HepG2 (cell line): Measurements from ENCODE around the gene CLDN9. TPM values are rescaled to one million over a fixed set of nuclear protein-coding genes. Genes with fewer than 3 reads are reported as not detected.

Source experiments
- ATAC-seq: fragments of 200-7000 bp; cut with Tn5 transposase; 3 replicates; pipeline ENCODE4 v1.9.1; 2020; ENCODE audit warnings: mild to moderate bottlenecking, moderate library complexity
- BruUV-seq: library from RNA; stranded (reverse); fragments of 400-500 nt; replicated peaks from 2 replicates; lab custom pipeline; 2021; lab: Mats Ljungman, UMichigan
- CTCF ChIA-PET: fragments of 300-600 bp; formaldehyde crosslinking; extraction: SDS; loops from one replicate; lab custom pipeline; 2021; ENCODE audit warnings: low total read pairs, inconsistent platforms, low intra/inter-chr PET ratio; lab: Yijun Ruan, JAX
- POLR2A ChIA-PET: fragments of 350-600 bp; sonication (Branson Sonifier 250); formaldehyde crosslinking; loops from one replicate; lab custom pipeline; 2020; ENCODE audit warnings: antibody characterized with exemption, inconsistent platforms; lab: Yijun Ruan, JAX
- DNase-seq: peaks from one replicate; pipeline ENCODE4 v3.0.0-alpha.2; 2015; ENCODE audit warnings: low spot score
- FAIRE-seq: peaks from 3 replicates; lab custom pipeline; 2011; peaks lifted over from hg19 to GRCh38; lab: Jason Lieb, UNC
- H2AFZ ChIP-seq: one replicate; pipeline ENCODE4 v1.6.1; 2011; ENCODE audit warnings: low read length, inconsistent platforms
- H3K27ac ChIP-seq: fragments of 300-600 bp; 3 replicates; pipeline ENCODE4 v1.8.0; 2011; ENCODE audit warnings: mixed run types, mild to moderate bottlenecking, mixed read lengths, low read length, inconsistent platforms; ENCODE audit not compliant: insufficient read depth; ENCODE audit errors: extremely low read length
- H3K27me3 ChIP-seq, 2 experiments: fragments of 200-600 bp in 1 of 2; 2 replicates in 1 of 2; 3 replicates in 1 of 2; pipeline versions ENCODE4 v1.6.0 to v1.8.0; 2011; ENCODE audit warnings: low read length in 2 of 2, mild to moderate bottlenecking in 2 of 2, moderate library complexity in 2 of 2, inconsistent platforms in 1 of 2; ENCODE audit not compliant: insufficient read depth in 2 of 2, control insufficient read depth in 1 of 2
- H3K36me3 ChIP-seq, 2 experiments: fragments of 200-600 bp in 1 of 2; replicated peaks in 1 of 2; 2 replicates in 1 of 2; 3 replicates in 1 of 2; pipeline versions ENCODE4 v1.5.1 to v1.8.0; 2011; ENCODE audit warnings: low read length in 2 of 2, inconsistent platforms in 1 of 2; ENCODE audit not compliant: insufficient read depth in 2 of 2, control insufficient read depth in 1 of 2
- H3K4me1 ChIP-seq: 2 replicates; pipeline ENCODE4 v1.5.1; 2012; ENCODE audit warnings: low read length, inconsistent platforms; ENCODE audit not compliant: insufficient read depth
- H3K4me2 ChIP-seq: 2 replicates; pipeline ENCODE4 v1.6.0; 2011; ENCODE audit warnings: low read depth, low read length, inconsistent platforms
- H3K4me3 ChIP-seq, 3 experiments: fragments of 200-600 bp in 1 of 3; sonication (generic), shearing (Covaris generic) in 1 of 3; replicated peaks in 1 of 3; 2 replicates each; pipeline ENCODE4 v1.5.1; 2011 to 2016; ENCODE audit warnings: low read length in 3 of 3, inconsistent platforms in 2 of 3, low read depth in 2 of 3, mild to moderate bottlenecking in 2 of 3, control low read depth in 1 of 3, mixed read lengths in 1 of 3; ENCODE audit not compliant: insufficient read depth in 1 of 3
- H3K79me2 ChIP-seq: one replicate; pipeline ENCODE4 v1.6.1; 2011; ENCODE audit warnings: low read length, inconsistent platforms; ENCODE audit not compliant: insufficient read depth
- H3K9ac ChIP-seq: 2 replicates; pipeline ENCODE4 v1.6.0; 2011; ENCODE audit warnings: mild to moderate bottlenecking, low read depth, low read length, inconsistent platforms; ENCODE audit not compliant: insufficient read depth
- H3K9me3 ChIP-seq: 2 replicates; pipeline ENCODE4 v1.5.1; 2012; ENCODE audit warnings: mild to moderate bottlenecking, low read length
- H4K20me1 ChIP-seq: 2 replicates; pipeline ENCODE4 v1.6.0; 2011; ENCODE audit warnings: inconsistent platforms, mild to moderate bottlenecking, low read length, moderate library complexity; ENCODE audit not compliant: insufficient read depth
- CBX1 ChIP-seq: IDR thresholded peaks from one replicate; pipeline ENCODE4 v1.6.1; 2016; ENCODE audit warnings: antibody characterized with exemption, low read depth
- CENPBD1 ChIP-seq: sonication (generic); formaldehyde crosslinking; IDR thresholded peaks from 2 replicates; pipeline ENCODE4 v1.8.0; 2022; ENCODE audit warnings: missing genetic modification reagents, low read depth, mild to moderate bottlenecking, borderline replicate concordance
- ETV6 ChIP-seq: sonication (generic); formaldehyde crosslinking; conservative IDR thresholded peaks from 2 replicates; pipeline ENCODE4 v1.4.0; 2020; ENCODE audit warnings: missing genetic modification reagents
- MYNN ChIP-seq: sonication (generic); formaldehyde crosslinking; IDR thresholded peaks from 2 replicates; pipeline ENCODE4 v1.4.0; 2020; ENCODE audit warnings: mild to moderate bottlenecking, low read depth, missing genetic modification reagents
- PHF8 ChIP-seq: sonication (generic); formaldehyde crosslinking; IDR thresholded peaks from 2 replicates; pipeline ENCODE4 v1.5.0; 2020; ENCODE audit warnings: missing genetic modification reagents
- PPARG ChIP-seq: conservative IDR thresholded peaks from 2 replicates; pipeline ENCODE4 v1.6.1; 2016; ENCODE audit warnings: missing biosample characterization, missing genetic modification reagents
- TSC22D2 ChIP-seq: sonication (generic); formaldehyde crosslinking; IDR thresholded peaks from 2 replicates; pipeline ENCODE4 v1.5.1; 2020; ENCODE audit warnings: missing genetic modification reagents, mild to moderate bottlenecking, borderline replicate concordance
- ZFP1 ChIP-seq: IDR thresholded peaks from 2 replicates; pipeline ENCODE4 v1.6.1; 2016
- ZNF230 ChIP-seq: sonication (generic); formaldehyde crosslinking; IDR thresholded peaks from 2 replicates; pipeline ENCODE4 v1.4.0; 2020; ENCODE audit warnings: mild to moderate bottlenecking, missing genetic modification reagents
- ZNF251 ChIP-seq: sonication (generic); formaldehyde crosslinking; IDR thresholded peaks from 2 replicates; pipeline ENCODE4 v1.9.0; 2021; ENCODE audit warnings: mild to moderate bottlenecking, missing genetic modification reagents
- ZNF766 ChIP-seq: sonication (generic); formaldehyde crosslinking; IDR thresholded peaks from 2 replicates; pipeline ENCODE4 v1.5.0; 2020; ENCODE audit warnings: missing genetic modification reagents, borderline replicate concordance
- WGBS: methylation state at CpG from one replicate; pipeline ENCODE4 v1.1.6; 2017; ENCODE audit warnings: low lambda C conversion rate; 5-methylcytosine and 5-hydroxymethylcytosine counted together
- in situ Hi-C: cut with HindIII; loops from 2 replicates; pipeline ENCODE4 v1.10.0; 2017; ENCODE audit warnings: low pct_unique_long_range_greater_than_20kb; ENCODE audit not compliant: extremely low pct_ligation_motif_present
- intact Hi-C: fragments of 100-400 bp; cut with micrococcal nuclease; formaldehyde crosslinking; loops from one replicate; pipeline ENCODE4 v1.10.0; 2022; ENCODE audit not compliant: unreplicated experiment
- polyA plus RNA-seq, 8 experiments: library from polyadenylated mRNA; depleted of rRNA in 3 of 8; stranded (reverse) in 7 of 8; unstranded in 1 of 8; fragments of >200 nt; fragmentation: Illumina TruSeq in 4 of 8; extraction: Trizol in 4 of 8; gene quantifications; 2 replicates each; pipeline versions ENCODE4 v1.2.1 to v1.2.3, GENCODE V29; 2011 to 2016; ENCODE audit warnings: low read depth in 4 of 8, missing spikeins in 1 of 8, mixed read lengths in 1 of 8; ENCODE audit not compliant: insufficient read depth in 1 of 8
- total RNA-seq, 5 experiments: library from RNA; depleted of rRNA; stranded (reverse); fragments of >200 nt; fragmentation: Illumina TruSeq; extraction: Trizol; gene quantifications; 2 replicates each; pipeline ENCODE4 v1.2.3, GENCODE V29; 2016; ENCODE audit warnings: low read depth in 1 of 5
- TF ChIP-seq, protein P1 (sequence below): sonication (generic); formaldehyde crosslinking; IDR thresholded peaks from 2 replicates; pipeline ENCODE4 v1.8.0; 2022; ENCODE audit warnings: missing genetic modification reagents, mild to moderate bottlenecking, borderline replicate concordance
- TF ChIP-seq, protein P2 (sequence below): IDR thresholded peaks from 2 replicates; pipeline ENCODE4 v1.6.1; 2016; ENCODE audit warnings: control low read depth
- TF ChIP-seq, protein P3 (sequence below): sonication (generic); formaldehyde crosslinking; IDR thresholded peaks from 2 replicates; pipeline ENCODE4 v1.9.0; 2021; ENCODE audit warnings: missing genetic modification reagents, mild to moderate bottlenecking, borderline replicate concordance
- TF ChIP-seq, protein P4 (sequence below): sonication (generic); formaldehyde crosslinking; IDR thresholded peaks from 2 replicates; pipeline ENCODE4 v1.5.0; 2020; ENCODE audit warnings: missing genetic modification reagents, mild to moderate bottlenecking, borderline replicate concordance

Gene CLDN9
- total and polyA plus RNA-seq, 2 of the 13 experiments (the other 11 are each of a cell fraction or from before 2014, with no cell fraction given): 0.15 to 0.26 TPM

DNA sequence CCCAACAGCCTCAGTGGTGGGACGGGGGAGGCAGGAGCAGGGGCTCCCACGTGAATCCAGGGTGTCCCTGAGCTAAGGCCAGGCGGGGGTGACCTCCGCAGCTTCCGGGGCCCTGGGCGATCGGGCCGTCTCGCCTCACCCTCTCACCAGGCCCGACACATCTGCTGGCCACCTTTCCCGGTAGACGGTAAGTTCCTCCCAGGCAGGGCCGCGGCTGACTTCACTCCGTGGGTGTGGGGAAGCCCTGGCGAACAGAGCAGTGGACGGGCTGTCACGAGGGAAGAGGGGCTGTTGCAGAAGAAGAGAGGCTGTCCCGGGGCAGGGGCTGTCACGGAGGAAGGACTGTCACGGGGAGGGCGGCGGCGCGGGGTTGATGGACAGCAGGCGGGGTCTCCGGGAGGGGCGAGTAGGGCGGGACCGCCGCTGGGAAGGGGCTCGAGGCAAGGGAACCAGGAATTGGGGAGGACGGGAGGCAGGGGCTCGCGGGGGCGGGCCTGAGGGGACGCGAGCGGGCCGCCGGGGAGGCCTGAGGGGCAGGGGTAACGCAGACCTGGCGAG is 33.0 kb upstream of the CLDN9 start (continued):
- TF ChIP-seq ZNF251 (CRISPR knock-in tag) (no peak), TSC22D2 (no peak), PHF8 (peak; percentile 8), MYNN (CRISPR knock-in tag) (no peak)
- TF ChIP-seq, protein P1, sequence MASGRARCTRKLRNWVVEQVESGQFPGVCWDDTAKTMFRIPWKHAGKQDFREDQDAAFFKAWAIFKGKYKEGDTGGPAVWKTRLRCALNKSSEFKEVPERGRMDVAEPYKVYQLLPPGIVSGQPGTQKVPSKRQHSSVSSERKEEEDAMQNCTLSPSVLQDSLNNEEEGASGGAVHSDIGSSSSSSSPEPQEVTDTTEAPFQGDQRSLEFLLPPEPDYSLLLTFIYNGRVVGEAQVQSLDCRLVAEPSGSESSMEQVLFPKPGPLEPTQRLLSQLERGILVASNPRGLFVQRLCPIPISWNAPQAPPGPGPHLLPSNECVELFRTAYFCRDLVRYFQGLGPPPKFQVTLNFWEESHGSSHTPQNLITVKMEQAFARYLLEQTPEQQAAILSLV: no peak

- FAIRE-seq: no peak
- Histone ChIP-seq H2AFZ (no peak within 1 kb of the TSS), H3K4me3 (peak within 1 kb of the TSS; percentile 86 to 95 (median 88)), H3K27me3 (peaks cover 1 to 11% of the 10 kb centered on the region in 2 experiments; a peak in 4 of 5 replicates), H3K9me3 (no peaks in the 10 kb centered on the region), H3K9ac (peak within 1 kb of the TSS; percentile 94), H4K20me1 (no peaks in the 10 kb centered on the region), H3K4me1 (peaks cover 26% of the 10 kb centered on the region), H3K36me3 (peaks cover 2 to 9% of the 10 kb centered on the region in 2 experiments; a peak in 2 of 5 replicates), H3K27ac (peak within 1 kb of the TSS; percentile 87), H3K4me2 (peak within 1 kb of the TSS; percentile 96), H3K79me2 (peaks cover 8% of the 10 kb centered on the region)
- POLR2A ChIA-PET: interaction anchor here (0.7 to 3.9 kb wide), 19 partner anchors 8 to 229 kb away, joined by 3 to 48 read pairs (median 6); partner anchors contain the start of genes FLYWCH1, FLYWCH2, HCFC1R1 and KREMEN2
- 16% methylated on average over 8 of the region's 91 CpGs for WGBS
- in situ Hi-C loops: no loop called here
- CTCF ChIA-PET: no interaction called here
- BruUV-seq: TSS peak; percentile 88
- DNase-seq: peak; percentile 73
- intact Hi-C loops: no loop called here
- peak; percentile 83 for ATAC-seq
- TF ChIP-seq, protein P2, sequence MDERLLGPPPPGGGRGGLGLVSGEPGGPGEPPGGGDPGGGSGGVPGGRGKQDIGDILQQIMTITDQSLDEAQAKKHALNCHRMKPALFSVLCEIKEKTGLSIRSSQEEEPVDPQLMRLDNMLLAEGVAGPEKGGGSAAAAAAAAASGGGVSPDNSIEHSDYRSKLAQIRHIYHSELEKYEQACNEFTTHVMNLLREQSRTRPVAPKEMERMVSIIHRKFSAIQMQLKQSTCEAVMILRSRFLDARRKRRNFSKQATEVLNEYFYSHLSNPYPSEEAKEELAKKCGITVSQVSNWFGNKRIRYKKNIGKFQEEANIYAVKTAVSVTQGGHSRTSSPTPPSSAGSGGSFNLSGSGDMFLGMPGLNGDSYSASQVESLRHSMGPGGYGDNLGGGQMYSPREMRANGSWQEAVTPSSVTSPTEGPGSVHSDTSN (CRISPR knock-in tag): no peak
- TF ChIP-seq, protein P3, sequence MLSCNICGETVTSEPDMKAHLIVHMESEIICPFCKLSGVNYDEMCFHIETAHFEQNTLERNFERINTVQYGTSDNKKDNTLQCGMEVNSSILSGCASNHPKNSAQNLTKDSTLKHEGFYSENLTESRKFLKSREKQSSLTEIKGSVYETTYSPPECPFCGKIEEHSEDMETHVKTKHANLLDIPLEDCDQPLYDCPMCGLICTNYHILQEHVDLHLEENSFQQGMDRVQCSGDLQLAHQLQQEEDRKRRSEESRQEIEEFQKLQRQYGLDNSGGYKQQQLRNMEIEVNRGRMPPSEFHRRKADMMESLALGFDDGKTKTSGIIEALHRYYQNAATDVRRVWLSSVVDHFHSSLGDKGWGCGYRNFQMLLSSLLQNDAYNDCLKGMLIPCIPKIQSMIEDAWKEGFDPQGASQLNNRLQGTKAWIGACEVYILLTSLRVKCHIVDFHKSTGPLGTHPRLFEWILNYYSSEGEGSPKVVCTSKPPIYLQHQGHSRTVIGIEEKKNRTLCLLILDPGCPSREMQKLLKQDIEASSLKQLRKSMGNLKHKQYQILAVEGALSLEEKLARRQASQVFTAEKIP: no peak
- TF ChIP-seq PPARG (CRISPR knock-in tag) (no peak), CENPBD1 (CRISPR knock-in tag) (no peak), ETV6 (CRISPR knock-in tag) (no peak), ZFP1 (CRISPR knock-in tag) (no peak), CBX1 (no peak), ZNF230 (CRISPR knock-in tag) (no peak), ZNF766 (CRISPR knock-in tag) (no peak)
- TF ChIP-seq, protein P4, sequence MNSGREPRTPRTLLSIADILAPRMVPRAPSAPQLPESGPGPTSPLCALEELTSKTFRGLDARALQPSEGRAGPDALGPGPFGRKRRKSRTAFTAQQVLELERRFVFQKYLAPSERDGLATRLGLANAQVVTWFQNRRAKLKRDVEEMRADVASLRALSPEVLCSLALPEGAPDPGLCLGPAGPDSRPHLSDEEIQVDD (CRISPR knock-in tag): peak; percentile 85; the same call in 1 of the 2 replicates
These were observed 32.2 kb upstream of the CLDN9 start, which contains the start of gene PKMYT1 for GRCh38 chr16:2980227-2981176. Gene PKMYT1, minus strand, starts transcription at chr16:2980446. Its CDS starts 789 bp downstream, at chr16:2979657.
